ENCODE results near the gene RAB11A.

DNA sequence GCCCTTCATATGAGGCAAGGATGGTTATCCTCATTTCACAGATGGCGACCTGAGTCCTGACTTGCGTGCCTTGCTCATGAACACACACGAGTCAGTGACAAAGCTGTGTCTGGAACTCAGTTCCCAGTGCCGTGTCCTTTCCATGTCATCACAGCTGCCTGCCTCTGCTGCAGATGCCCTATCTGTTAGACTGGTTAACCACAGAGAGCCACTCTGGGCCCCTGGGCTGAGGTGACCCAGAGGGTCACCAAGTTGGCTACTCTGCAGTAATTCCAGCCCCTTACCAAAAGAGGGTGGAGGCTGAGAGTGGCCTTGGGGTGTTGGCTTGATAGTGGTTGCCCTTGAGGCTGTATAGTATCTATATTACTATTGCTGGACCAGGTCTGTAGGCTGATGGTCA, 41.0 kb downstream of the RAB11A start:
- TF ChIP-seq POLR2AphosphoS5 (IDR thresholded peaks at IDR 0.05; ENCODE audit: borderline replicate concordance, low read depth, low read length) (no peak), EZH2 (IDR thresholded peaks at IDR 0.05) (no peak), FOXP2 (optimal IDR thresholded peaks at IDR 0.05; ENCODE audit: control extremely low read depth, extremely low read length, insufficient read depth) (no peak)

Data from SK-N-MC (cell line).